ENCODE data around the gene PTPRR.

DNA sequence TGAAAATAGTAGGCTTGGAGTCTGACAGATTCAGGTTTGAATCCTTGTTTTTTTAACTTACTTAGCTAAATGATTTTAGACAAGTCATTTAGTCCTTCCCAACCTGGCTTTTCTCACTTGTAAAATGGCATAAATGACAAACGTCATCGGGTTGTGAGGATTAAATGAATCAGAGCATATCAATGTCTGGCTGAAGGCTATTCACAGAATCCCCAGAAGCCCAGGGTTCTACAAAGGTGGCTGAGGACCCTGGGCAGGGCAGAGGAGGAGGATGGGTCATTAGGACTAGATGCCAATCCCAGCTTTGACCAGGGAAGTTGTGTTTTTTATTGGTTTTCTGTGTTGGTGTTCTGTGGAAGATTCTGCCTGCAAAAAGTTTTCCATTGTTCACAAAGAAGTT, 275.7 kb downstream of the PTPRR start:
- TF ChIP-seq, protein P1, sequence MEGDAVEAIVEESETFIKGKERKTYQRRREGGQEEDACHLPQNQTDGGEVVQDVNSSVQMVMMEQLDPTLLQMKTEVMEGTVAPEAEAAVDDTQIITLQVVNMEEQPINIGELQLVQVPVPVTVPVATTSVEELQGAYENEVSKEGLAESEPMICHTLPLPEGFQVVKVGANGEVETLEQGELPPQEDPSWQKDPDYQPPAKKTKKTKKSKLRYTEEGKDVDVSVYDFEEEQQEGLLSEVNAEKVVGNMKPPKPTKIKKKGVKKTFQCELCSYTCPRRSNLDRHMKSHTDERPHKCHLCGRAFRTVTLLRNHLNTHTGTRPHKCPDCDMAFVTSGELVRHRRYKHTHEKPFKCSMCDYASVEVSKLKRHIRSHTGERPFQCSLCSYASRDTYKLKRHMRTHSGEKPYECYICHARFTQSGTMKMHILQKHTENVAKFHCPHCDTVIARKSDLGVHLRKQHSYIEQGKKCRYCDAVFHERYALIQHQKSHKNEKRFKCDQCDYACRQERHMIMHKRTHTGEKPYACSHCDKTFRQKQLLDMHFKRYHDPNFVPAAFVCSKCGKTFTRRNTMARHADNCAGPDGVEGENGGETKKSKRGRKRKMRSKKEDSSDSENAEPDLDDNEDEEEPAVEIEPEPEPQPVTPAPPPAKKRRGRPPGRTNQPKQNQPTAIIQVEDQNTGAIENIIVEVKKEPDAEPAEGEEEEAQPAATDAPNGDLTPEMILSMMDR (IDR thresholded peaks at IDR 0.05; ENCODE audit: extremely low read depth in 1 of 2, insufficient read depth in 1 of 2, low read depth in 1 of 2, low read length in 2 of 2) = no peak
- TF ChIP-seq MYC (IDR thresholded peaks at IDR 0.05; ENCODE audit: low read depth, low read length) (no peak), POLR2AphosphoS5 (IDR thresholded peaks at IDR 0.05; ENCODE audit: insufficient read depth, low read depth, low read length) (no peak), POLR2A (IDR thresholded peaks at IDR 0.05; ENCODE audit: low read depth, low read length) (no peak), EZH2 (IDR thresholded peaks at IDR 0.05; ENCODE audit: borderline replicate concordance, low read depth, low read length, severe bottlenecking) (no peak)
- TF ChIP-seq, protein P2, sequence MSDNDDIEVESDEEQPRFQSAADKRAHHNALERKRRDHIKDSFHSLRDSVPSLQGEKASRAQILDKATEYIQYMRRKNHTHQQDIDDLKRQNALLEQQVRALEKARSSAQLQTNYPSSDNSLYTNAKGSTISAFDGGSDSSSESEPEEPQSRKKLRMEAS (IDR thresholded peaks at IDR 0.05; ENCODE audit: insufficient read depth, insufficient read length) = no peak
